Peyer's patch (tissue), 4 donors: ENCODE results near the gene FNIP1. TPM values are rescaled to one million over a fixed set of nuclear protein-coding genes. Genes with fewer than 3 reads are reported as not detected.
"Not testable (repeated sequence)": the region's sequence is repeated elsewhere in the genome, so short reads cannot be mapped to it uniquely, and the experiment has no call there.

Experiments used
- DNase-seq, 3 donors: peaks; one replicate each; pipeline ENCODE4 v3.0.0-alpha.2; 2017 to 2019
- H3K27ac ChIP-seq, 4 donors: fragments of 200-600 bp; sonication (generic); one replicate each; pipeline ENCODE4 v1.5.1; 2016 to 2019
- H3K27me3 ChIP-seq, 2 donors: fragments of 200-600 bp; sonication (generic); one replicate each; pipeline ENCODE4 v1.5.1; 2019
- H3K36me3 ChIP-seq, 3 donors: fragments of 200-600 bp; sonication (generic); one replicate each; pipeline ENCODE4 v1.5.1; 2016 to 2019
- H3K4me1 ChIP-seq, 4 donors: fragments of 200-600 bp; sonication (generic); one replicate each; pipeline ENCODE4 v1.5.1; 2016 to 2019
- H3K4me3 ChIP-seq, 4 donors: fragments of 200-600 bp; sonication (generic); 1 replicate in 3 of 4; 2 replicates in 1 of 4; pipeline ENCODE4 v1.5.1; 2016 to 2019; ENCODE audit warnings: mild to moderate bottlenecking in 1 of 4
- H3K9me3 ChIP-seq, 4 donors: fragments of 200-600 bp; sonication (generic); one replicate each; pipeline ENCODE4 v1.5.1; 2016 to 2019; ENCODE audit warnings: mild to moderate bottlenecking in 1 of 4
- POLR2A ChIP-seq, 2 donors: fragments of 450-650 bp; IDR thresholded peaks; one replicate each; pipeline ENCODE4 v1.5.1; 2017; ENCODE audit warnings: antibody characterized with exemption in 2 of 2, mild to moderate bottlenecking in 2 of 2, moderate library complexity in 2 of 2
- total RNA-seq, 4 donors: library from RNA; depleted of rRNA; stranded (reverse); fragments of >200 nt; gene quantifications; one replicate each; pipeline ENCODE4 v1.1.0, GENCODE V29; 2016
- TF ChIP-seq, protein P1 (sequence below), 6 experiments: fragments of 450-650 bp in 4 of 6; fragments of 200-600 bp in 2 of 6; sonication (generic) in 1 of 6; IDR thresholded peaks; one replicate each; pipeline ENCODE4 v1.5.1; 2017 to 2019; ENCODE audit warnings: antibody characterized with exemption in 6 of 6, mild to moderate bottlenecking in 3 of 6, moderate library complexity in 1 of 6

The FNIP1 gene
- 10 to 100 TPM; 36.9 to 49.5 (median 46.1) TPM for total RNA-seq

DNA sequence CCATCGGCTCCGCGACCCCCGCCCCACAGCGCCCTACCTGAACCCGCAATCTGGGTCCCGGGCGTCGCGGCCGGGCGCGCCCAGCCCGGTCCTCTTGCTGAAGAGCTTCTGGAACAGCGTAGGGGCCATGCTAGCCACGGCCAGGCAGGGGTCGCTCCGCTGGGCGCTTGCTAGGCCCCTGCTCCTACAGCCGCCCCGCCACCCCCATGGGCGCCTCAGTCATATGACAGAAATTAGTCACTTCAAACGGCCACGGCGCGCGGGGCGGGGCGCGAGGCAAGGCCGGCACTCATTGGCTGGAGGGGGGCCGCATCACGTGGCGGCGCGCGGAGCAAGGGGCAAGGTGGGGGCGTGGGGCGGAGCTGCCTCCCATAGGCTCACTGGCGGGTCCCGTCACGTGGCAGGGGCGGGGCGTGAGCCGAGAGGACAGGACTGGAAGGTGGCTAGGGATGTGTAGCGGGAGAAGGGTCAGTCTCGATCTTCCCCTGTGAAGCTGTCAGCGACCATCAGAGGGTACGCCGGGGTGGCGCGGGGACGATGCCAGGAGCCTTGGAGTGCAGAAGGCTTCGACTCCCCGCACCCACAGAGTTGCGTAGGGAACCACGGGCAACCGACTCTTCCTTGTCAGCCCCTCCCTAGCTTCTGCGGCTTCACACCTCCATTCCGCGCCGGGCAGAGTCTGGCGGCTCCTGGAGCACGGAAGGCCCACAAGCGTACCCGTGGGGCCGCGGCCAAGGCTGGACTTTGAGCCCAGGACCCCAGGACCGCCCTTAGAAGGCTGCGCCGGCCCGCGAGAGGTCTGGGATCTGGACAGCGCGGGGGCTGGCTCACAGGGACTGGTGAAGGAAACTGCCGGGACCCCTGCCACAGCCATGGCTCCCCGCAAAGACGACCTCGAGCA lies at the start of gene FNIP1:
Gene FNIP1, minus strand, starts transcription at position 225 of the 901 bp plus-strand sequence. Its CDS starts 96 bp downstream, at position 129.
- H3K36me3 ChIP-seq: no peaks in the 10 kb centered on the region
- peak within 1 kb of the TSS; percentile 98 to 99 (median 98) for H3K27ac ChIP-seq
- H3K9me3 ChIP-seq: no peaks in the 10 kb centered on the region
- TF ChIP-seq, protein P1, sequence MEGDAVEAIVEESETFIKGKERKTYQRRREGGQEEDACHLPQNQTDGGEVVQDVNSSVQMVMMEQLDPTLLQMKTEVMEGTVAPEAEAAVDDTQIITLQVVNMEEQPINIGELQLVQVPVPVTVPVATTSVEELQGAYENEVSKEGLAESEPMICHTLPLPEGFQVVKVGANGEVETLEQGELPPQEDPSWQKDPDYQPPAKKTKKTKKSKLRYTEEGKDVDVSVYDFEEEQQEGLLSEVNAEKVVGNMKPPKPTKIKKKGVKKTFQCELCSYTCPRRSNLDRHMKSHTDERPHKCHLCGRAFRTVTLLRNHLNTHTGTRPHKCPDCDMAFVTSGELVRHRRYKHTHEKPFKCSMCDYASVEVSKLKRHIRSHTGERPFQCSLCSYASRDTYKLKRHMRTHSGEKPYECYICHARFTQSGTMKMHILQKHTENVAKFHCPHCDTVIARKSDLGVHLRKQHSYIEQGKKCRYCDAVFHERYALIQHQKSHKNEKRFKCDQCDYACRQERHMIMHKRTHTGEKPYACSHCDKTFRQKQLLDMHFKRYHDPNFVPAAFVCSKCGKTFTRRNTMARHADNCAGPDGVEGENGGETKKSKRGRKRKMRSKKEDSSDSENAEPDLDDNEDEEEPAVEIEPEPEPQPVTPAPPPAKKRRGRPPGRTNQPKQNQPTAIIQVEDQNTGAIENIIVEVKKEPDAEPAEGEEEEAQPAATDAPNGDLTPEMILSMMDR (IDR thresholded peaks at IDR 0.05): no peak
- TF ChIP-seq POLR2A (IDR thresholded peaks at IDR 0.05): peak; percentile 76 to 93
- H3K4me3 ChIP-seq: peak within 1 kb of the TSS; percentile 92 to 100 (median 95)
- peaks cover 0 to 14% (median 3%) of the 10 kb centered on the region in 4 donors for H3K4me1 ChIP-seq
- DNase-seq: peak; percentile 100
- H3K27me3 ChIP-seq: no peaks in the 10 kb centered on the region

DNA sequence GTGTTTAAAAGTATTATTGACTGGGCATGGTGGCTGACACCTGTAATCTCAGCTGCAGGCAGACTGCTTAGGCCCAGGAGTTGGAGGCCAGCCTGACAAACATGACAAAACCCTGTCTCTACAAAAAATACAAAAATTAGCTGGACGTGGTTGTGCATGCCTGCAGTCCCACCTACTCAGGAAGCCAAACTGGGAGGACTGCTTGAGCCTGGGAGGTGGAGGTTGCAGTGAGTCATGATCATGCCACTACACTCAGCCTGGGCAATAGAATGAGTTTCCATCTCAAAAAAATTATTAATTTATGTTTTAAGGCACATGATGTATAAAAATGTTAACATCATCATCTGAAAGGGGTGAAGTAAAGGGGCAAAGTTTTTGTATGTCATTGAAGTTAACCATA lies 49.7 kb upstream of the FNIP1 start:
- H3K27me3 ChIP-seq: no peaks in the 10 kb centered on the region

DNA sequence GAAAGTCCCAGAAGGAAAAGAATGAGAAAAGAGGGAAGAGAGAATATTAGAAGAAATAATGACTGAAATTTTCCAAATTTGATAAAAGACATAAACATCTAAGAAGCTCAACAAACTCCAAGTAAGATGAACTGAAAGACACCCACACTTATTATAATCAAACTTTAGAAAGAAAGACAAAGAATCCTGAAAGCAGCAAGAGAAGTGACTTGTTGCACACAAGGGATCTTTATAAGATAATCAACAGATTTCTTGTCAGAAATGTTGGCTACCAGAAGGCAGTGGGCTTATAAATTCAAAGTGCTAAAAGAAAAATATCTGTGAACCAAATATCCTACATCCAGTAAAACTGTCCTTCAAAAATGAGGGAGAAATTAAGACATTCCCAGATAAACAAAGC lies 49.0 kb upstream of the FNIP1 start:
- H3K9me3 ChIP-seq: peaks cover 0 to 16% (median 0%) of the 10 kb centered on the region in 4 donors
- no peak overlapping the region for H3K27ac ChIP-seq
- H3K4me3 ChIP-seq: no peak overlapping the region
- TF ChIP-seq, protein P1 (IDR thresholded peaks at IDR 0.05): no peak
- TF ChIP-seq POLR2A (IDR thresholded peaks at IDR 0.05): no peak
- no peaks in the 10 kb centered on the region for H3K4me1 ChIP-seq
- DNase-seq: no peak
- H3K27me3 ChIP-seq: no peaks in the 10 kb centered on the region
- H3K36me3 ChIP-seq: no peaks in the 10 kb centered on the region

More for the DNA sequence above, 49.7 kb upstream of the FNIP1 start:
- H3K36me3 ChIP-seq: no peaks in the 10 kb centered on the region
- TF ChIP-seq POLR2A (IDR thresholded peaks at IDR 0.05): no peak
- TF ChIP-seq, protein P1 (IDR thresholded peaks at IDR 0.05): no peak
- H3K27ac ChIP-seq: no peak overlapping the region
- H3K4me1 ChIP-seq: no peaks in the 10 kb centered on the region
- no peak for DNase-seq
- peaks cover 0 to 16% (median 0%) of the 10 kb centered on the region in 4 donors for H3K9me3 ChIP-seq
- no peak overlapping the region for H3K4me3 ChIP-seq

DNA sequence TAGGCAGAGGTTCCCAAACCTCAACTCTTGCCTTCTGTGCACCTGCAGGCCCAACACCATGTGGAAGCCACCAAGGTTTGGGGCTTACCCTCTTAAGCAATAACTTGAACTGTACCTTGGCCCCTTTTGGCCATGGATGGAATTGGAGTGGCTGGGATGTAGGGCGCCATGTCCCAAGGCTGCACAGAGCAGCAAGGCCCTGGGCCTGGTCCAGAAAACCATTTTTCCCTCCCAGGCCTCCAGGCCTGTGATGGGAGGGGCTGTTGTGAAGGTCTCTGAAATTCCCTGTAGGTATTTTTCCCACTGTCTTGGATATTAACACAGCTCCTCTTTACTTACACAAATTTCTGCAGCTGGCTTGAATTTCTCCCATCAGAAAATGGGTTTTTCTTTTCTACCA lies 46.2 kb upstream of the FNIP1 start:
- H3K27ac ChIP-seq, DNase-seq, H3K36me3 ChIP-seq, H3K4me1 ChIP-seq, H3K4me3 ChIP-seq, H3K27me3 ChIP-seq, H3K9me3 ChIP-seq: not testable (repeated sequence)

- H3K27me3 ChIP-seq, H3K4me3 ChIP-seq, H3K9me3 ChIP-seq, H3K36me3 ChIP-seq, H3K4me1 ChIP-seq, H3K27ac ChIP-seq, DNase-seq: not testable (repeated sequence)
Measured at GRCh38 chr5:131832702-131833101, 35.9 kb upstream of the FNIP1 start.

GRCh38 chr5:131825404-131826013 lies 28.7 kb upstream of the FNIP1 start:
- H3K27me3 ChIP-seq: no peaks in the 10 kb centered on the region
- no peaks in the 10 kb centered on the region for H3K9me3 ChIP-seq
- H3K27ac ChIP-seq: no peak overlapping the region
- peak in 1 of 3 donors; percentile 17 for DNase-seq
- H3K4me1 ChIP-seq: no peaks in the 10 kb centered on the region
- TF ChIP-seq, protein P1 (IDR thresholded peaks at IDR 0.05): no peak
- TF ChIP-seq POLR2A (IDR thresholded peaks at IDR 0.05): no peak
- H3K4me3 ChIP-seq: no peak overlapping the region
- no peaks in the 10 kb centered on the region for H3K36me3 ChIP-seq
